Activated CD4-positive, alpha-beta memory T cell treated with anti-CD3 and anti-CD28 coated beads for 36 hours (primary cell): Measurements from ENCODE around the gene IFI27L2. TPM values are rescaled to one million over a fixed set of nuclear protein-coding genes. Genes with fewer than 3 reads are reported as not detected.

Experiments used
- CTCF ChIA-PET: fragments of 350-600 bp; sonication (Branson Sonifier 250); formaldehyde crosslinking; loops from one replicate; lab custom pipeline; 2021; ENCODE audit warnings: antibody characterized with exemption, inconsistent platforms; lab: Charles Lee
- POLR2A ChIA-PET: fragments of 350-600 bp; sonication (Branson Sonifier 250); formaldehyde crosslinking; loops from one replicate; lab custom pipeline; 2021; ENCODE audit warnings: antibody characterized with exemption; lab: Charles Lee
- DNase-seq: peaks from one replicate; pipeline ENCODE4 v3.0.0-alpha.2; 2020
- H3K27ac Mint-ChIP-seq: one replicate; pipeline ENCODE4 v1.8.0; 2021; ENCODE audit warnings: mixed read lengths
- H3K27me3 Mint-ChIP-seq: one replicate; pipeline ENCODE4 v1.8.0; 2021; ENCODE audit warnings: mixed read lengths
- H3K36me3 Mint-ChIP-seq: one replicate; pipeline ENCODE4 v1.8.0; 2021; ENCODE audit warnings: mixed read lengths
- H3K4me1 Mint-ChIP-seq: one replicate; pipeline ENCODE4 v1.8.0; 2021; ENCODE audit warnings: low read depth, mixed read lengths
- H3K4me3 Mint-ChIP-seq: one replicate; pipeline ENCODE4 v1.8.0; 2021; ENCODE audit warnings: mild to moderate bottlenecking, mixed read lengths
- H3K9me3 Mint-ChIP-seq: one replicate; pipeline ENCODE4 v1.8.0; 2021; ENCODE audit warnings: mixed read lengths
- intact Hi-C: fragments of 100-400 bp; cut with micrococcal nuclease; formaldehyde crosslinking; loops from one replicate; pipeline ENCODE4 v1.15.1; 2023
- total RNA-seq, 2 experiments: library from RNA; stranded (reverse); gene quantifications; one replicate each; pipeline ENCODE4 v1.2.3, GENCODE V29; 2021

The IFI27L2 gene
- total RNA-seq, 2 experiments from 2014 or later, result 69.3 to 74.4 TPM

DNA sequence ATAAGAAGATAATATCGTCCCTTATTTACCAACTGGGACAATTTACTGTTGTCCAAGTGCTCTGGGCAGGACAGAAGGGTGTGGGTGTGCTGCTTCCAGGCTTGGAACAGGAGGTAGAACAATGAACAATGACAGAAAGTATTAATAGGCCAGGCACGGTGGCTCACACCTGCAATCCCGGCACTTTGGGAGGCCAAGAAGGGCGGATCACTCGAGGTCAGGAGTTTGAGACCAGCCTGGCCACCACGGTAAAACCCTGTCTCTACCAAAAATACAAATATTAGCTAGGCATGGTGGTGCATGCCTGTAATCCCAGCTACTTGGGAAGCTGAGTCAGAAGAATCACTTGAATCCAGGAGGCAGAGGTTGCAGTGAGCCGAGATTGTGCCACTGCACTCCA lies 16.3 kb downstream of the IFI27L2 start:
- DNase-seq, result no peak
- H3K9me3 Mint-ChIP-seq, result no peaks in the 10 kb centered on the region
- CTCF ChIA-PET, result interaction anchor here (0.7 kb wide), 1 partner anchor 373 kb away, joined by 3 read pairs; no protein-coding TSS in a partner anchor
- H3K4me1 Mint-ChIP-seq, result no peaks in the 10 kb centered on the region
- intact Hi-C loops, result no loop called here
- H3K4me3 Mint-ChIP-seq, result no peak overlapping the region
- H3K27me3 Mint-ChIP-seq, result peaks cover 6% of the 10 kb centered on the region
- H3K36me3 Mint-ChIP-seq, result no peaks in the 10 kb centered on the region
- no peak overlapping the region for H3K27ac Mint-ChIP-seq
- POLR2A ChIA-PET, result no interaction called here

DNA sequence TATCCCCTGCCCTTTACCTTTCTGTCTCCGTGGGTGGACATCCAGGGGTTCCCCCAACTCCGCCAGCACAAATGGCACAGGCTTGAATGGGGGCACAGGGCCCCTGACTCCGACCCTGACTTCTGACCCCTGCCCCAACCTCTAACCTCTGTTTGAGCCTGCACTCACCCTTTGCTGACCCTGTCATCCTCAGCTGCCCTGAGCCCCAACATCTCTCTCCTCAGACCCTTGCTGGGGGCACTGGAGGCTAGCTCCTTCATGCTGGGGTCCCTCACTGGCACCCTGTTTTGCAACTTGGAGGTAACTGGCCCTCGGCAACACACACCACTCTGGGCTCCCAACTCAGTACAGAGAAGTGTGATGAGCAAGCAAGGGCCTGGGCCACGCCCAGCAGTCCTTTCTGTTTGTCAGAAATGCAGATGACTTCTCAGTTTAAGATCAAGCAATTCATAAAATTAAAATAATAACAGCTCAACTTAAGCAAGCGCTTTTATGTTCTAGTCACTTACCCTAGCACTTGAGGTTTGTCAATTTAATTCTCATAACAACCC lies 16.8 kb downstream of the IFI27L2 start:
- Mint-ChIP-seq H3K27ac (no peak overlapping the region), H3K4me1 (no peaks in the 10 kb centered on the region), H3K9me3 (no peaks in the 10 kb centered on the region), H3K36me3 (no peaks in the 10 kb centered on the region), H3K27me3 (peaks cover 6% of the 10 kb centered on the region), H3K4me3 (no peak overlapping the region)
- intact Hi-C loops, result no loop called here
- CTCF ChIA-PET, result no interaction called here
- no peak for DNase-seq
- POLR2A ChIA-PET, result no interaction called here

DNA sequence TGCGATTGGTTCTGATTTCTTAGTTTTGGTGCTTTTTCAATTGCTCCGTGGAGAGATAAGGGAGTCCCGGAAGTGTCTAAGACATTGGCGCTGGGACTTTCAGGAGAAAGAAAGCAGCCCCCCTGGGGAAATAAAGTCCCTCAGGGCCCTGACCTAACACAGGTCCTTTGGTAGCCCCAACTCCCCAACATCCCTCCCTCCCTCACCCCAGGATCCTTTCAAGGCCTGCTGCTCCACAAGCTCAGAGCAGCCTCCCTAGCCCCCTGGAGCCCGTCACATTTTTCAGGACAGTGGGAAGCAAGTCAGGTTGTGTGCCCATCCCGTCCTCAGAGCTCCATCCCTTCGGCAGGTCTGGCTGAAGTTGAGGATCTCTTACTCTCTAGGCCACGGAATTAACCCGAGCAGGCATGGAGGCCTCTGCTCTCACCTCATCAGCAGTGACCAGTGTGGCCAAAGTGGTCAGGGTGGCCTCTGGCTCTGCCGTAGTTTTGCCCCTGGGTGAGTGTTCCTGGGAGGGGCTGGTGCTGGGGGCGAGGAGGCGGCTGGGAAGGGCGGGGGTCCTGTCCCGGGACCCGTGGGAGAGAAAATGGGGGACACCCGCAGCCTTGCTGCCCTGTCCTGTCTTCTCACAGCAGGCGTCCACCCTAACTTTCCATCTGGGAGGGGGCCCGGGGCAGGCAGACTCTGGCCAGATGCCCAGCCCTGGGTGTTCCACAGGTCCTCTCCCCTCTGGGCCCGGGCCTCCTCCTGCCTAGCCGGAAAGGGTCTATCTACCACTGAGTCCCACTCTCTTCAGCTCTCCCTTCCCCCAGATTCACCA lies 17.9 kb downstream of the IFI27L2 start:
- intact Hi-C loops, result no loop called here
- H3K4me3 Mint-ChIP-seq, result no peak overlapping the region
- no peak for DNase-seq
- ChIA-PET POLR2A (no interaction called here), CTCF (interaction anchor here (1.1 kb wide), 1 partner anchor 25 kb away, joined by 4 read pairs; no protein-coding TSS in a partner anchor)
- peaks cover under 1% of the 10 kb centered on the region for H3K27me3 Mint-ChIP-seq
- no peak overlapping the region for H3K27ac Mint-ChIP-seq
- H3K36me3 Mint-ChIP-seq, result no peaks in the 10 kb centered on the region
- no peaks in the 10 kb centered on the region for H3K4me1 Mint-ChIP-seq
- H3K9me3 Mint-ChIP-seq, result no peaks in the 10 kb centered on the region

DNA sequence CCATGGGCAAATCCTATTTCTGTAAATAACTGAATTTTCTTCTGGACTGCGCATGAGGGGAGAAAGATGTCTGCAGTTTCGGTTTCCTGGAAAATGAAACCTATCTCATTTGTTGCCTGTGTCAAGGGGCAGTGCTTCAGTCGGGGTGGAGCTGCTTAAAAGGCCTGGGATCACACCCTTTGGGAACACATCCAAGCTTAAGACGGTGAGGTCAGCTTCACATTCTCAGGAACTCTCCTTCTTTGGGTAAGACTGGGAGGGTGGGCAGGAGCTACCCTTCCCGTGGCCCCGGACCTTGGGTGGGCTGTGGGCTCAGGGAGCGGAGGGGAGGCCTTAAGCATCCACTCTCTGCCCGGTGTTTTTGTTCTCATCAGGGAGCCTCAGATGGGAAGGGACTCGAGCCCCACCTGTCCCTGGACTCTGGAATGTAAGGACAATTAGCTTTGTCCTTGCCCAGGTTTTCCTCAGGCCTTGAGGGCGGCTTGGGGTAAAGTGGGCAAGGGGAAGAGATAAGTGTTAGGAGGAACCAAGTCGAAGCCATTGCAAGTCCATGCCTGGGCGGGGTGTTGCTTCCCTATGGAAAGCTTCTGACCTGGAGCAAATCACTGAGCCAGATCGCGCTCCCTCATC lies 18.7 kb downstream of the IFI27L2 start, which contains the start of gene IFI27:
IFI27 (plus strand) TSS at position 185 of the 630 bp plus-strand sequence.
- ChIA-PET POLR2A (no interaction called here), CTCF (interaction anchor here (1.1 kb wide), 1 partner anchor 26 kb away, joined by 4 read pairs; no protein-coding TSS in a partner anchor)
- H3K4me3 Mint-ChIP-seq, result no peak within 1 kb of the TSS
- no peaks in the 10 kb centered on the region for H3K36me3 Mint-ChIP-seq
- no peak for DNase-seq
- H3K27ac Mint-ChIP-seq, result no peak within 1 kb of the TSS
- H3K9me3 Mint-ChIP-seq, result no peaks in the 10 kb centered on the region
- H3K4me1 Mint-ChIP-seq, result no peaks in the 10 kb centered on the region
- intact Hi-C loops, result no loop called here
- no peaks in the 10 kb centered on the region for H3K27me3 Mint-ChIP-seq

DNA sequence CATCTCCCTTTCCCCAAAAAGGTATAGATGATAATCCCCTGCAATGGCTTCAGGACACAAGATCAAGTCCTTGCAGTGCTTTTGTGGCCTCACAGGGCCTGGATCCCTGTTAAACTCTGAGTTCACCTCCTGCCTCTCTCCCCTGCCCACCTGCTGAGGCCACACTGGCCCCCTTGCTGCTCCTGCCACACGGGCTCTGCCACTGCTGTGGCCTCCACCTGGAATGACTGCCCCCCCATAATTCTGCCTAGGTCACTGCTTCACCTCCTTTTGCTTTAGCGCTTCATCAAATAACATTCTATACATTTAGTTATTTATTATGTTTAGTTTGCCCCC lies 19.5 kb downstream of the IFI27L2 start:
- intact Hi-C loops, result no loop called here
- Mint-ChIP-seq H3K4me1 (no peaks in the 10 kb centered on the region), H3K27me3 (no peaks in the 10 kb centered on the region), H3K4me3 (no peak overlapping the region), H3K27ac (no peak overlapping the region), H3K36me3 (no peaks in the 10 kb centered on the region), H3K9me3 (no peaks in the 10 kb centered on the region)
- POLR2A ChIA-PET, result no interaction called here
- CTCF ChIA-PET, result no interaction called here
- DNase-seq, result no peak

DNA sequence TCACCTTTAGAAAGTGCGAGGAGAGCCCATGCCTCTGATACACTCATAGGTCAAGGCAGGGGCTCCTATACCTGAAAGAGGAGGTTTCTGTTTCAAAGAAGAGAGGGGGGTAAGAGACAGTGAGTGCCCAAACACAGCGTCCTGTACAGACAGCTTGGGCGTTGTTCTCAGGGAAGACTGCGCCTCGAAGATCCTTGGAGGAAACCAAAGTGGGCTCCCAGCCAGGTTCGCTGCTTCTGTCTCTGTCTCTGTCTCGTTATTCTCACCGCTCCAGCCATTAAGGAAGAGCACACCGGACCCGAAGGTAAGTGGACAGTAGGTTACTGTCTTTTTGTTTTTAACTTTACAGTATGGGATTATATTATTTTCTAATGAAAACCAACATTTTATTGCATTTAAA lies 24.7 kb downstream of the IFI27L2 start:
- DNase-seq, result no peak
- Mint-ChIP-seq H3K27me3 (no peaks in the 10 kb centered on the region), H3K36me3 (no peaks in the 10 kb centered on the region), H3K4me3 (no peak overlapping the region), H3K27ac (no peak overlapping the region), H3K9me3 (no peaks in the 10 kb centered on the region), H3K4me1 (no peaks in the 10 kb centered on the region)
- intact Hi-C loops, result no loop called here
- CTCF ChIA-PET, result interaction anchor here (1.2 kb wide), 1 partner anchor 32 kb away, joined by 3 read pairs; no protein-coding TSS in a partner anchor
- POLR2A ChIA-PET, result no interaction called here

DNA sequence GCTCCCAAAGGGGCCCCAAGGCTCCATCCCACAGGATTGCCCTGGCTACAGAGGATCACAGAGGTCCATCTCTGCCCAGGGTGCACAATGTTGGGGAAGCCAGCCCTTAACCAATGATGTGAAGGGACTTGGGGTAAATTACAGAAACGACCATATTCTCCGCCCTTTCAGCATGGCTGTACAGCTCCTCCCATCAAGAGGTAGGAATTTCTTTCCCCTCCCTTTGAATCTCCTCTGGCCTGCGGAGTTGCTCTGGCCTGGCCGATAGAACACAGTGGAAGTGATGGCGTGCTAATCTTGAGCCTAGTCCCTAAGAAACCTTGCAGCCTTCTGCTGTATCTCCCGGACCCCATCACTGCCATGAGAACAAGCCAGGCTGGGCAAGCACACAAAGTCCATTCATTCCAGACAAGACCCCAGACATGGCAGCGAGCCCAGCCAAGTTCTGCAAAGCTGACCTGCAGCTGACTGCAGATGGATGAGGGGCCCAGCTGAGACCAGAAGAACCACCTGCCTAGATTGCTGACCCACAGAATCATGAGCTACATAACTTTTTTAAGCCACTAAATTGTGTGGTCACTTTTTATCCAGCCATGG lies 25.8 kb downstream of the IFI27L2 start:
- no peaks in the 10 kb centered on the region for H3K4me1 Mint-ChIP-seq
- ChIA-PET POLR2A (no interaction called here), CTCF (interaction anchor here (0.8 to 1.2 kb wide), 2 partner anchors 29 to 33 kb away, joined by 3 read pairs; no protein-coding TSS in a partner anchor)
- H3K36me3 Mint-ChIP-seq, result no peaks in the 10 kb centered on the region
- no peak overlapping the region for H3K27ac Mint-ChIP-seq
- H3K4me3 Mint-ChIP-seq, result no peak overlapping the region
- intact Hi-C loops, result no loop called here
- no peak for DNase-seq
- no peaks in the 10 kb centered on the region for H3K27me3 Mint-ChIP-seq
- H3K9me3 Mint-ChIP-seq, result no peaks in the 10 kb centered on the region

DNA sequence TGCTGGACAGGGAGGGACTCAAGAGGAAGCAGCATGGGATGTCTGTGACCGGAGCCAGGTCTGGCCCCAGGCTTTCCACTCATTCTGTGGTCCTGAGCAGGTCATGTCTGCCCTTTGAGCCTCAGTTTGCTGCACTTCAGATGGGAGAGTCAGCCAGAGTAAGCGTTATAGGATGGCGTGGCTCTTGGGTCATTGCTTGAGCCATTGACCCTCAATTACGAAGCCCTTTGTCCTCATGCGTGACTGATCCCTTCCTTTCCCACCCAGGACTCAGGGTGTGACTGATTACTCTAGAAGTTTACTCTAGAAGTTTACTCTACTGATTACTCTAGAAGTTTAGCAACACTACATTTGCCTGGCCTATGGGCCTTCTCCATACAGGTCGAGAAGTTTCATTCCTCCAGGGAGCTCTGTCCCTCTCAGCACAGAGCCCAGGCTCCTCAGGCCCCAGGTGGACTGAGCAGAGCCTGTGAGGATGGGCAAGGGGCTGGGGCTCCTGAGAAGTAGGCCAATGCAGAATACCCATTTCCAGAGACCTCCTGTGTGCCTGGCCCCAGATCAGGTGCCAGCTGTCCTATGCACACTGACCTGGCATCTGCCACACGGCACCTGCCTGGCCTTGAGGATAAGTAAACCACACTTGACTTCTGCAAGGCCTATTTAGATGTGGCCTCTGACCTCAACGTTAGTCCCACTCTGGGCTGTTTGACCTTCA lies 26.5 kb downstream of the IFI27L2 start:
- H3K27me3 Mint-ChIP-seq, result no peaks in the 10 kb centered on the region
- DNase-seq, result no peak
- ChIA-PET CTCF (no interaction called here), POLR2A (no interaction called here)
- no peak overlapping the region for H3K27ac Mint-ChIP-seq
- intact Hi-C loops, result no loop called here
- H3K4me3 Mint-ChIP-seq, result no peak overlapping the region
- no peaks in the 10 kb centered on the region for H3K9me3 Mint-ChIP-seq
- no peaks in the 10 kb centered on the region for H3K4me1 Mint-ChIP-seq
- no peaks in the 10 kb centered on the region for H3K36me3 Mint-ChIP-seq

DNA sequence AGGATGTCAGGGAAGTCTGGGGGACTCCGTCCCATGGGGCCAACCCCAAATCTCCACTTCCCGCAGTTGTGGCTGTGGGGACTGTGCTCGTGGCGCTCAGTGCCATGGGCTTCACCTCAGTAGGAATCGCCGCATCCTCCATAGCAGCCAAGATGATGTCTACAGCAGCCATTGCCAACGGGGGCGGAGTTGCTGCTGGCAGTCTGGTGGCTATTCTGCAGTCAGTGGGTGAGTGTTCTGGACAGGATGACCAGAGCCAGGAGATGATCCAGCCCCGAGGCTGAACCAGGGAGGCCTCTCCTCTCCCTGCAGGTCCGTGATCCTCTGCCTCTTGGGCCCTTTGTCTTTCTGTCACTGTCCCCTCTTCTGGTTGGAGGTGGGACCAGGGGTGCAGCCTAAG lies 27.7 kb downstream of the IFI27L2 start:
- CTCF ChIA-PET, result no interaction called here
- Mint-ChIP-seq H3K9me3 (no peaks in the 10 kb centered on the region), H3K27me3 (no peaks in the 10 kb centered on the region), H3K4me3 (no peak overlapping the region), H3K36me3 (no peaks in the 10 kb centered on the region), H3K4me1 (no peaks in the 10 kb centered on the region), H3K27ac (no peak overlapping the region)
- no peak for DNase-seq
- POLR2A ChIA-PET, result no interaction called here
- intact Hi-C loops, result no loop called here

DNA sequence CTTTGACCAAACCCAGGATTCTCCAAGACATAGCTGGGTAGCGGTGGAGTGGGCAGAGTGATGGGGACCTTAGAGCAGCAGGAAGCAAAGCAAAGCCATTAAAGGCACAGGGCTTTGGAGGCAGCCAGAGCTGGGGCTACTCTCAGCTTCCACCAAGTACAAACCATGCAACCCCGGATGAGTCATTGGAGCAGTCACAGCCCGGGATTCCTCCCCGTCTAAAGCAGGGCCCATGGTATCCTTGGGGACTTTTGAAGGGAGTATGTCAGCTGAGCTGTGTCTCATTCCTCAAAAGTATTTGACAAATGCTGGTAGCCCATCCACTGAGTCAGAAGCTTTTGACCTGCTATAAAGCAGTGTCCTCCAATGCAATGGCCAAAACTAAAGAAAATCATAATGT lies 28.6 kb downstream of the IFI27L2 start:
- ChIA-PET CTCF (interaction anchor here (1.1 kb wide), 1 partner anchor 24 kb away, joined by 3 read pairs; no protein-coding TSS in a partner anchor), POLR2A (no interaction called here)
- intact Hi-C loops, result no loop called here
- Mint-ChIP-seq H3K9me3 (no peaks in the 10 kb centered on the region), H3K4me1 (no peaks in the 10 kb centered on the region), H3K4me3 (no peak overlapping the region), H3K27ac (no peak overlapping the region), H3K36me3 (no peaks in the 10 kb centered on the region), H3K27me3 (no peaks in the 10 kb centered on the region)
- no peak for DNase-seq

DNA sequence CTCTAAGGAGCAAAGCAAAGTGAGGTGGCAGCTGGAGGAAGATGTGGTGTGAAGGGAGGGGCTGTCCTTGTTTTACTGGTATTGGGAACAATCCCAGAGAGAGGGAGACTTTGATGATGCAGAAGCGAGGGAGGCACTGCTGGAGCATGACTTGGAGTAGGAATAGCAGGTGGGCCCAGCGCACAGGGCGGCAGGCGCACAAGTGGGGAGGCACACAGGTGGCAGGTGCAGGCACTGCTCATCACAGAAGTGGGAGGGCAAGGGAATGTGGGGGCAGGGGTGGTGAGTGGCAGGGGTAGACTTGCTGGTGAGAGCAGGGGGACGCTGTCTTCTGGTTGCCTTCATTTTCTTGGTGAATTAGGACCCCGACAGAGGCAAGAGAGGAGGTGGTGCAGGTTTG lies 30.4 kb downstream of the IFI27L2 start:
- POLR2A ChIA-PET, result no interaction called here
- CTCF ChIA-PET, result interaction anchor here (0.6 to 1.1 kb wide), 2 partner anchors 38 to 146 kb away, joined by 4 read pairs; no protein-coding TSS in a partner anchor
- no peaks in the 10 kb centered on the region for H3K36me3 Mint-ChIP-seq
- intact Hi-C loops, result no loop called here
- DNase-seq, result no peak
- no peaks in the 10 kb centered on the region for H3K4me1 Mint-ChIP-seq
- no peak overlapping the region for H3K27ac Mint-ChIP-seq
- no peaks in the 10 kb centered on the region for H3K27me3 Mint-ChIP-seq
- H3K9me3 Mint-ChIP-seq, result no peaks in the 10 kb centered on the region
- no peak overlapping the region for H3K4me3 Mint-ChIP-seq
